Heart left ventricle (tissue), 16 donors: ENCODE measurements around the gene LMBR1. TPM values are rescaled to one million over a fixed set of nuclear protein-coding genes. Genes with fewer than 3 reads are reported as not detected.
"Not testable (repeated sequence)": the region's sequence is repeated elsewhere in the genome, so short reads cannot be mapped to it uniquely, and the experiment has no call there.

Source experiments
- ATAC-seq, 4 donors: fragments of 200-7000 bp; cut with Tn5 transposase; one replicate each; pipeline ENCODE4 v1.9.1; 2020 to 2022; ENCODE audit warnings: moderate library complexity in 4 of 4, mild to moderate bottlenecking in 3 of 4, moderate number of reproducible peaks in 1 of 4
- DNase-seq, 5 donors: peaks; one replicate each; pipeline ENCODE4 v3.0.0-alpha.2; 2020
- H3K27ac ChIP-seq, 12 donors: fragments of 200-600 bp; sonication (generic) in 4 of 12; one replicate each; pipeline versions ENCODE4 v1.5.0 to v1.8.0; 2016 to 2022; ENCODE audit warnings: mild to moderate bottlenecking in 2 of 12
- H3K27me3 ChIP-seq, 9 donors: fragments of 200-600 bp; sonication (generic) in 2 of 9; one replicate each; pipeline versions ENCODE4 v1.5.1 to v1.8.0; 2016 to 2022; ENCODE audit warnings: mild to moderate bottlenecking in 3 of 9
- H3K36me3 ChIP-seq, 9 donors: fragments of 200-600 bp; sonication (generic) in 2 of 9; one replicate each; pipeline versions ENCODE4 v1.5.0 to v1.8.0; 2018 to 2022; ENCODE audit warnings: mild to moderate bottlenecking in 2 of 9
- H3K4me1 ChIP-seq, 12 donors: fragments of 200-600 bp; sonication (generic) in 4 of 12; one replicate each; pipeline versions ENCODE4 v1.5.0 to v1.8.0; 2016 to 2022; ENCODE audit warnings: mild to moderate bottlenecking in 3 of 12
- H3K4me3 ChIP-seq, 12 donors: fragments of 200-600 bp; sonication (generic) in 4 of 12; one replicate each; pipeline versions ENCODE4 v1.5.0 to v1.8.0; 2017 to 2022; ENCODE audit warnings: mild to moderate bottlenecking in 9 of 12, moderate library complexity in 4 of 12
- H3K9me3 ChIP-seq, 12 donors: fragments of 200-600 bp; sonication (generic) in 4 of 12; one replicate each; pipeline versions ENCODE4 v1.5.0 to v1.8.0; 2016 to 2022; ENCODE audit warnings: mild to moderate bottlenecking in 1 of 12
- CTCF ChIP-seq, 12 donors: fragments of 200-600 bp; sonication (generic) in 4 of 12; IDR thresholded peaks; one replicate each; pipeline versions ENCODE4 v1.5.0 to v1.8.0; 2018 to 2022; ENCODE audit warnings: antibody characterized with exemption in 12 of 12, mild to moderate bottlenecking in 5 of 12
- POLR2A ChIP-seq, 2 donors: fragments of 450-650 bp; IDR thresholded peaks; one replicate each; pipeline ENCODE4 v1.6.1; 2017; ENCODE audit warnings: antibody characterized with exemption in 2 of 2, mild to moderate bottlenecking in 2 of 2, moderate library complexity in 2 of 2
- WGBS, 4 donors: extraction: QIAGEN DNeasy Blood & Tissue Kit in 2 of 4; methylation state at CpG; one replicate each; pipeline versions ENCODE4 v1.1.5 to v1.1.7; 2013 to 2018; 5-methylcytosine and 5-hydroxymethylcytosine counted together
- intact Hi-C, 10 donors: fragments of 100-400 bp; cut with DNase I; formaldehyde crosslinking; loops; one replicate each; pipeline versions ENCODE4 v1.11.1 to v1.14.2; 2022
- polyA plus RNA-seq, 2 donors: library from polyadenylated mRNA; stranded (reverse); fragments of 200-250 nt; gene quantifications; one replicate each; pipeline ENCODE4 v1.2.3, GENCODE V29; 2013
- total RNA-seq, 9 donors: library from RNA; depleted of rRNA in 2 of 9; stranded (reverse); fragments of >200 nt in 2 of 9; fragmentation: NEBNext Ultra II Directional in 3 of 9; extraction: Animal tissue kit (Norgen Biotek cat#: 25700) in 3 of 9; gene quantifications; one replicate each; pipeline versions ENCODE4 v1.1.0 to v1.2.4, GENCODE V29; 2016 to 2023
- donor health status: ischemic (EF 13 %, LVEDD 7.1; RV severe dilation, severe dysfunction).
- donor health status: healthy with polysubstance abuse.
- donor health status: DM: no; HTN: yes; CAD: no.
- donor health status: DM: no; HTN: no; CAD: no.
- donor health status: ischemic (EF 25% LVEDD 6.9; RV normal size, moderate dysfunction).
- donor health status: ischemic (EF 25% LVEDD 5.7; RV mildly dilated, moderate dysfunction).
- donor health status: healthy.
- donor health status: DM: yes; HTN: yes; CAD: no.
- donor health status: ischemic (EF 35%, LVEDD 5.7; RV mildly dilated, moderate dysfunction).
- donor health status: nonischemic (EF 11% LVEDD 7.7; RV severe dilation, severe dysfunction).
- donor health status: DM: yes; HTN: yes; CAD: no.
- donor health status: PGD.
- donor health status: ischemic (EF 29% LVEDD 5.4; RV normal size, mild dysfunction).
- donor health status: nonischemic (EF 23%, LVEDD 6.1; RV moderate dilation, normal function).

LMBR1 gene
- total and polyA plus RNA-seq, 11 donors, result 5.8 to 51.9 (median 37.1) TPM

GRCh38 chr7:156907656-156908055 is 14.7 kb upstream of the LMBR1 start:
- peak in 1 of 4 donors; percentile 38 for ATAC-seq
- intact Hi-C loops, result loop anchor here in 5 of 10 donors (5.0 to 10.0 kb wide), 2 partner anchors 40 to 337 kb away; partner anchors contain the start of gene NOM1 (in 4 of the 5)

GRCh38 chr7:156906200-156906649 is 13.2 kb upstream of the LMBR1 start:
- H3K4me1 ChIP-seq, result peaks cover 0 to 18% (median 3%) of the 10 kb centered on the region in 12 donors
- DNase-seq (no peak), ATAC-seq (no peak)
- peaks cover 0 to 7% (median 0%) of the 10 kb centered on the region in 9 donors for H3K27me3 ChIP-seq
- no peak overlapping the region for H3K27ac ChIP-seq
- peaks cover 0 to 3% (median 0%) of the 10 kb centered on the region in 12 donors for H3K9me3 ChIP-seq
- no peak for TF ChIP-seq POLR2A (IDR thresholded peaks at IDR 0.05)
- intact Hi-C loops, result loop anchor here in 5 of 10 donors (5.0 to 10.0 kb wide), 2 partner anchors 41 to 339 kb away; partner anchors contain the start of gene NOM1 (in 4 of the 5)
- no peaks in the 10 kb centered on the region for H3K36me3 ChIP-seq
- 54 to 73% (median 68%) methylated on average over 4 of the region's 4 CpGs for WGBS, 4 donors
- H3K4me3 ChIP-seq, result no peak overlapping the region

More at GRCh38 chr7:156907656-156908055, 14.7 kb upstream of the LMBR1 start:
- Histone ChIP-seq H3K4me1 (peaks cover 0 to 18% (median 3%) of the 10 kb centered on the region in 12 donors), H3K27ac (no peak overlapping the region), H3K9me3 (peaks cover 0 to 3% (median 0%) of the 10 kb centered on the region in 12 donors), H3K36me3 (no peaks in the 10 kb centered on the region), H3K27me3 (peaks cover 0 to 7% (median 0%) of the 10 kb centered on the region in 9 donors), H3K4me3 (no peak overlapping the region)
- no peak for TF ChIP-seq POLR2A (IDR thresholded peaks at IDR 0.05)
- no peak for TF ChIP-seq CTCF (IDR thresholded peaks at IDR 0.05)
- no peak for DNase-seq
- 62 to 74% (median 68%) methylated on average over 4 of the region's 4 CpGs for WGBS, 4 donors

- 46 to 62% (median 50%) methylated on average over 10 of the region's 10 CpGs for WGBS, 4 donors
- Histone ChIP-seq H3K36me3 (no peaks in the 10 kb centered on the region), H3K27ac (peak overlapping the region; percentile 16 to 78 (median 60)), H3K4me3 (no peak overlapping the region), H3K27me3 (no peaks in the 10 kb centered on the region), H3K4me1 (peaks cover 0 to 12% (median 0%) of the 10 kb centered on the region in 12 donors), H3K9me3 (no peaks in the 10 kb centered on the region)
- no peak for TF ChIP-seq POLR2A (IDR thresholded peaks at IDR 0.05)
- no peak for TF ChIP-seq CTCF (IDR thresholded peaks at IDR 0.05)
- peak in 4 of 5 donors; percentile 56 to 74 (median 70) for DNase-seq
- intact Hi-C loops, result loop anchor here in 2 of 10 donors (10.0 kb wide), 1 partner anchor 341 kb away; no protein-coding TSS in a partner anchor
- ATAC-seq, result peak; percentile 85 to 94 (median 86)
Measured at GRCh38 chr7:156903232-156903909, 10.4 kb upstream of the LMBR1 start.

GRCh38 chr7:156900093-156900492 is 7.1 kb upstream of the LMBR1 start:
- intact Hi-C loops, result loop anchor here in 2 of 10 donors (10.0 kb wide), 1 partner anchor 345 kb away; no protein-coding TSS in a partner anchor
- 78 to 93% (median 86%) methylated on average over 9 of the region's 9 CpGs for WGBS, 4 donors
- ATAC-seq, result not testable (repeated sequence)

GRCh38 chr7:156898938-156899337 is 6.0 kb upstream of the LMBR1 start:
- WGBS, 4 donors, result 72 to 97% (median 89%) methylated on average over 1 of the region's 1 CpG
- intact Hi-C loops, result loop anchor here in 3 of 10 donors (5.0 to 10.0 kb wide), 3 partner anchors 43 to 356 kb away; no protein-coding TSS in a partner anchor

More at GRCh38 chr7:156900093-156900492, 7.1 kb upstream of the LMBR1 start:
- H3K4me1 ChIP-seq, result peaks cover 0 to 20% (median 8%) of the 10 kb centered on the region in 12 donors
- not testable (repeated sequence) for DNase-seq, H3K27ac ChIP-seq, H3K9me3 ChIP-seq, H3K4me3 ChIP-seq, H3K36me3 ChIP-seq, H3K27me3 ChIP-seq

More at GRCh38 chr7:156898938-156899337, 6.0 kb upstream of the LMBR1 start:
- Histone ChIP-seq H3K27me3 (no peaks in the 10 kb centered on the region), H3K27ac (no peak overlapping the region), H3K4me3 (no peak overlapping the region), H3K9me3 (no peaks in the 10 kb centered on the region), H3K36me3 (no peaks in the 10 kb centered on the region), H3K4me1 (peaks cover 0 to 26% (median 16%) of the 10 kb centered on the region in 12 donors)
- ATAC-seq (no peak), DNase-seq (no peak)
- TF ChIP-seq POLR2A (IDR thresholded peaks at IDR 0.05), result no peak
- TF ChIP-seq CTCF (IDR thresholded peaks at IDR 0.05), result no peak
